ENCODE results near the gene IWS1.
"Not testable (repeated sequence)": the region's sequence is repeated elsewhere in the genome, so short reads cannot be mapped to it uniquely, and the experiment has no call there.

Gene IWS1

DNA sequence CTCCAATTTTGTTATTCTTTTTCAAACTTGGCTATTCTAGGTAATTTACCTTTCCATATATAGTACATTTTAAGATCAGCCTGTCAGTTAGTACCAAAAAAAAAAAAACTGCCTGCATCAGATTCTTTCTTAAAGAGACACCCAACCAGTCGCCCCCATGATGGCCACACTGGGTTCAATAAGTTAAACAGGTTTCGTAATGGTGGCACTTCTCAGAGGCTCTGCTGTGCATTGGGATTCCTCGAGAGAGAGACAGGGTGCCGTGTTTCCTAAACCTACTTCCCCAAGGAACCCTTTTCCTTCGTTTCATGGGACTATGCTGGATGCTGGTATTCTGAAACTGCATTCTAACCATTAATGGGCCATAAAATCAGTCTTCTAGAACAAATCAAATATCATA lies 46.6 kb upstream of the IWS1 start:
- no peak for DNase-seq (ENCODE audit: low read depth)
- no peak for TF ChIP-seq CTCF (conservative IDR thresholded peaks at IDR 0.05; ENCODE audit: low read depth, low read length)
- H3K4me3 ChIP-seq (ENCODE audit: low read depth, low read length), result no peak overlapping the region

GRCh38 chr2:127572352-127572751 lies 46.1 kb upstream of the IWS1 start:
- H3K4me3 ChIP-seq (ENCODE audit: low read depth, low read length); DNase-seq (ENCODE audit: low read depth): not testable (repeated sequence)

DNA sequence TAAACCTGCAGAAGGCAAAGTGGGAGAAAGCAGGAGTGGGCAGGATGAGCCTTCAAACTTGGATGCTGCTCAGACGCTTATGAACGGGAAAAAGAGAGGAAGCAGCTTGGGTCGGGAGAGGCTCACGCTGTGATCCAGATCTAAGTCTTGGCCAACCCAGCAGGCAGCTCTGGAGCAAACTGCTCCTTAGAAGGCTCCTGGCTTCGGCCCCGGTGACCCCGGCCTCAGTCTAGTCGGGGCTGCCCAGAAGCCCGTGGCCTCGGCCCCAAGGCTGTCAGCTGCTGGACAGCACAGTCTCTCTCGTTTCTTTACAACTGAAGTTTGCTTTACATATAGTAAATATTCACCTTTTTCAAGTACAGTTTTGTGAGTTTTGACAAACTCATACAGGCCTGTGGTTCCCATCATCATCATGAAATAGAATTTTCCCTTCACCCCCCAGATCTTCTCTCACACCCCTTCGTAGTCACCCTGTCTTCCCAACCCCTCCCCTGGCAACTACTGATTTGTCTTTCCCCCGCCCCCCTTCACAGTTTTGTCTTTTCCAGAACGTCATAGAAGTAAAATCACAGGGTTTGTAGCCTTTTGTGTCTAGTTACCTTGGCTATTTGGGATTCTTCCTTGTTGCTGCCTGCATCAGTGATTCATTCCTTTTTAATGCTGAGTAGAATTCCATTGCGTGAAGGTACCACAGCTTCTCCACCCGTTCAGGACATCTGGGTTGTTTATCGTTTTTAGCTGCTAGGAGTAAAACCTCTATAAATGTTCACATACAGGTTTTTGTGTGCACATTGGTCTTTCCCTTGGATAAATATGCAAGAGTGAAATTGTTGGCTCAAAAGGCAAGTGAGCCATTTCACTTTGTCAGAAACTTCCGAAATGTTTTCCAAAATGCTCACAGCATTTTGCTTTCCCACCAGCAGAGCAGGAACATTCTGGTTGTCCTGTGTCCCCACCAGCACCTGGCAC lies 44.3 kb upstream of the IWS1 start:
- H3K4me3 ChIP-seq (ENCODE audit: low read depth, low read length), result no peak overlapping the region
- peak; percentile 12 for DNase-seq (ENCODE audit: low read depth)
- TF ChIP-seq CTCF (conservative IDR thresholded peaks at IDR 0.05; ENCODE audit: low read depth, low read length), result no peak

DNA sequence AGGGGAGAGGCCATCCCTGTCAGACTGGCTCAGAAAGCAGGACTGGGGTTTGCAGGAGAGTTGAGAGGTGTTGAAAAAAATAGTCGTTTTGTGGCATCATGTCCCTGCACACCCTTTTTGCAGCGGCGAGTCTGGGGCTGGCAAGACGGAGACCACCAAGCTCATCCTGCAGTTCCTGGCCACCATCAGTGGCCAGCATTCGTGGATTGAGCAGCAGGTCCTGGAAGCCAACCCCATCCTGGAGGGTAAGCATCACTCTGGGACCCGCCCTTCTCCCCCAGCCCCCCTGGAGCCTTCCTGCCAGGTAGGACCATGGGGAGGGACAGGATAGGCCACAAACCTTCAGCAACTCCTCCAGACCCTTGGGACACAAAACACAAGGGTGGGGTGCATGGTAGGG lies 43.4 kb upstream of the IWS1 start:
- TF ChIP-seq CTCF (conservative IDR thresholded peaks at IDR 0.05; ENCODE audit: low read depth, low read length), result no peak
- no peak overlapping the region for H3K4me3 ChIP-seq (ENCODE audit: low read depth, low read length)
- DNase-seq (ENCODE audit: low read depth), result no peak

DNA sequence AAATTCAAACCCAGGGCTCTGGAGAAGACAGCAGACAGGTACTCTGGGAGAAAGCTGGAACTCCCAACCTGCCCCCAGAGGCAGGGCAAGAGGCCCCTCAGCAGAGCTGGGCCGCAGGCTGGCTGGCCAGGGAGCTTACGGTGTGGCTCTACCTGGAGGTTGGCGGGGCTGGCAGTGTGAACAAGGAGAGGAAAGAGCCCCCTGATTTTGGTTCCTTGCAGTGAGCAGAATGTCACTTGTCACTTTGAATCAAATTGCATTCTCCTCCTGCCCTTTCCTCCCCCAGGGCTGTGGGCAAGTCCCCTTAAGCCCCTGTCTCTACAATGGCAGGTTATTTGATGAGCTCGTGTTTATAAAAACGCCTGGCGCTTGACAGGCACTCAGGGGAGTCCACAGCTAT lies 41.8 kb upstream of the IWS1 start:
- TF ChIP-seq CTCF (conservative IDR thresholded peaks at IDR 0.05; ENCODE audit: low read depth, low read length), result no peak
- no peak for DNase-seq (ENCODE audit: low read depth)
- H3K4me3 ChIP-seq (ENCODE audit: low read depth, low read length), result no peak overlapping the region

- DNase-seq (ENCODE audit: low read depth), result no peak
- H3K4me3 ChIP-seq (ENCODE audit: low read depth, low read length), result no peak overlapping the region
- no peak for TF ChIP-seq CTCF (conservative IDR thresholded peaks at IDR 0.05; ENCODE audit: low read depth, low read length)
Measured at GRCh38 chr2:127567351-127567854, 41.1 kb upstream of the IWS1 start.

DNA sequence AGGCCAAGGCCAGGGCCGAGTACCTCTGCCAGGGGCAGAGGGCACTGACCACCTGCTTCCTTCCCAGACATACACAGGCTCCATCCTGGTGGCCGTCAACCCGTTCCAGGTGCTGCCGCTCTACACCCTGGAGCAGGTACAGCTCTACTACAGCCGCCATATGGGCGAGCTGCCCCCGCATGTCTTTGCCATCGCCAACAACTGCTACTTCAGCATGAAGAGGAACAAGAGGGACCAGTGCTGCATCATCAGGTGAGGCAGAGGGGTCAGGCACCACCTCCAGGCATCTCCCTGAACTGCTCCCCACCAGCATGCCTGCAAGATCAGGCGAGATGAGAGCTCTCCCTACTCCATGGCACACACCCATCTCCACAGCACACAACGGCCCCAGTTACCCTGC lies 40.3 kb upstream of the IWS1 start:
- DNase-seq (ENCODE audit: low read depth), result no peak
- H3K4me3 ChIP-seq (ENCODE audit: low read depth, low read length), result no peak overlapping the region
- no peak for TF ChIP-seq CTCF (conservative IDR thresholded peaks at IDR 0.05; ENCODE audit: low read depth, low read length)
